ENCODE results near the gene IFNA5.

- TF ChIP-seq CTCF (IDR thresholded peaks at IDR 0.05) (no peak), POLR2A (IDR thresholded peaks at IDR 0.05) (no peak)
Observed at GRCh38 chr9:21281275-21281674, 23.8 kb downstream of the IFNA5 start.
